ENCODE measurements around the gene ALG12.

Gene ALG12

DNA sequence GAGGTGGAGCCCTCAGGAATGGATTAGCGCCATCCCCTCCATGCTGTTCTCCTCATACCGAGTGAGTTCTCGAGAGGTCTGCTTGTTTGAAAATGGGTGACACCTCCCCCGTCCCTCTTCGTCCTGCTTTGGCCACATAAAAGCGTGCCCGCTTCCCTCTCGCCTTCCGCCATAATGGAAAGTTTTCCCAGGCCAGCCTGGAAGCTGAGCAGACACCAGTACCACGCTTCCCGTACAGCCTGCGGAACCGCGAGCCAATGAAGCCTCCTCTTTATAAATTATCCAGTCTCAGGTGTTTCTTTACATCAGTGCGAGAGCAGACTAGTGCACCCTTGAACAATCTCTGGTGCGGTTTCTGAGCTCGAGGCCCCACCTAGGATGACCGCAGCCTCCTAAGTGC is 12.8 kb downstream of the ALG12 start:
- Histone ChIP-seq H3K36me3 (ENCODE audit: control insufficient read depth in 5 of 5, insufficient read depth in 5 of 5, low read length in 5 of 5) (peaks cover 0 to 94% (median 70%) of the 10 kb centered on the region in 5 donors), H3K27me3 (ENCODE audit: control insufficient read depth in 5 of 5, insufficient read depth in 4 of 5, low read length in 5 of 5) (no peaks in the 10 kb centered on the region), H3K4me3 (ENCODE audit: low read depth in 1 of 5, low read length in 5 of 5) (no peak overlapping the region), H3K27ac (ENCODE audit: low read depth, low read length) (no peak overlapping the region), H3K9ac (ENCODE audit: low read length in 5 of 5) (peak overlapping the region in 1 of 5 donors; percentile 38), H3K9me3 (ENCODE audit: control insufficient read depth in 5 of 5, low read length in 5 of 5) (peaks cover 0 to 6% (median 0%) of the 10 kb centered on the region in 5 donors), H3K4me1 (ENCODE audit: control insufficient read depth in 5 of 5, insufficient read depth in 5 of 5, low read length in 5 of 5) (peaks cover 0 to 1% (median 0%) of the 10 kb centered on the region in 5 donors)

DNA sequence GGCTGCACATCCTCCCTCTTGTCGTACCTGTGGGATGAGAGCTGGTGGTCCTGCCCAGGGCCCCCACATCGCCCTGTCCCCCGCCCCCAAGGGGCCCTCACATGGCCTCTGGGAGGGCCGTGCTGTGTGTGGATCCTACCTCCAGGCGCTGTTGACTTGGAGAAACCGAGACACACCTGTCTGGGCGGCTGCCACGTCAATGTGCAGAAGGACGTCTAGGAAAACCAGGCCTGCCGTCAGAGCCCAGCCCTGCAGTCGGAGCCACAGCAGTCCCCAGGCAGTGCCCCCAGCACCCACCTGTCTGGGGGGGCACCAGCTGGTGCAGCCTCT is 14.2 kb downstream of the ALG12 start:
- no peak overlapping the region for H3K9ac ChIP-seq (ENCODE audit: low read length in 5 of 5)
- peaks cover 0 to 1% (median 0%) of the 10 kb centered on the region in 5 donors for H3K4me1 ChIP-seq (ENCODE audit: control insufficient read depth in 5 of 5, insufficient read depth in 5 of 5, low read length in 5 of 5)
- H3K4me3 ChIP-seq (ENCODE audit: low read depth in 1 of 5, low read length in 5 of 5), result no peak overlapping the region
- H3K9me3 ChIP-seq (ENCODE audit: control insufficient read depth in 5 of 5, low read length in 5 of 5), result peaks cover 0 to 6% (median 0%) of the 10 kb centered on the region in 5 donors
- H3K27me3 ChIP-seq (ENCODE audit: control insufficient read depth in 5 of 5, insufficient read depth in 4 of 5, low read length in 5 of 5), result no peaks in the 10 kb centered on the region
- peaks cover 0 to 88% (median 62%) of the 10 kb centered on the region in 5 donors for H3K36me3 ChIP-seq (ENCODE audit: control insufficient read depth in 5 of 5, insufficient read depth in 5 of 5, low read length in 5 of 5)
- no peak overlapping the region for H3K27ac ChIP-seq (ENCODE audit: low read depth, low read length)

DNA sequence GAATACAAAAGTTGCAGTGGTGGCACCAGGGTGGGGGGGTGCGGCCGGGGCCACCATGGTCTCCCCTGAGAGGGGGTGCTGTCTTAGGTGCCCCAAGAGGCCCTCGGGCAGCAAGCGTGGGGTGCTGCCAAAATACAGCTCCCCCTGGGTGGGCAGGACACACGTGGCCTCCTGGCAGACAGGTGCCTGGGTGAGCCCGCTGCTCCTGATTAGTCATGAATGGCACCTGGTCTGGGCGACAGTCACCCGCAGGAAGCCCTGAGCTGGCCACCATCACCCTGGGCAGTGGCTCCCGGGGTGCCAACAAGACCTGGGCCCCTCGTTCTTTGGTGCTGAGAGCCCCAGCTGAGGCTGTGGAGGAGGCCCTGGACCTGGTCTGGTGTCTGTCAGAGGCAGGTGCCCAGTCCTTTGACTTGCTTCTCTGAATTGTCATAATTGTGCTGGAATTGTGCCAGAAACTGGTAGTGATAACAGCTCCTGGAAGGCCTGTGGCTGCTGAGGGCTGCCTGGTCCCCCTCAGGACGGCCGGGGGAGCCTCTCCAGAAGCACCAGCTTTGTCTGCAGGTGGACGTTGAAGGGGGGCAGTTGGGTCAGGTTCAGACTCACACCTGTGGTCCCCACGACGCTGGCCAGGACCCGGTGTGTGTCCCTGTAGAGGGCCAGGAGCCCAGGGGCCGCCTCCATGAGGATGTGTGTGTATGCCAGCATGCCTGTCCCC is 14.8 kb downstream of the ALG12 start:
- no peaks in the 10 kb centered on the region for H3K27me3 ChIP-seq (ENCODE audit: control insufficient read depth in 5 of 5, insufficient read depth in 4 of 5, low read length in 5 of 5)
- no peak overlapping the region for H3K4me3 ChIP-seq (ENCODE audit: low read depth in 1 of 5, low read length in 5 of 5)
- H3K9me3 ChIP-seq (ENCODE audit: control insufficient read depth in 5 of 5, low read length in 5 of 5), result peaks cover 0 to 6% (median 0%) of the 10 kb centered on the region in 5 donors
- peaks cover 0 to 1% (median 0%) of the 10 kb centered on the region in 5 donors for H3K4me1 ChIP-seq (ENCODE audit: control insufficient read depth in 5 of 5, insufficient read depth in 5 of 5, low read length in 5 of 5)
- H3K9ac ChIP-seq (ENCODE audit: low read length in 5 of 5), result no peak overlapping the region
- peaks cover 0 to 84% (median 60%) of the 10 kb centered on the region in 5 donors for H3K36me3 ChIP-seq (ENCODE audit: control insufficient read depth in 5 of 5, insufficient read depth in 5 of 5, low read length in 5 of 5)
- H3K27ac ChIP-seq (ENCODE audit: low read depth, low read length), result no peak overlapping the region

DNA sequence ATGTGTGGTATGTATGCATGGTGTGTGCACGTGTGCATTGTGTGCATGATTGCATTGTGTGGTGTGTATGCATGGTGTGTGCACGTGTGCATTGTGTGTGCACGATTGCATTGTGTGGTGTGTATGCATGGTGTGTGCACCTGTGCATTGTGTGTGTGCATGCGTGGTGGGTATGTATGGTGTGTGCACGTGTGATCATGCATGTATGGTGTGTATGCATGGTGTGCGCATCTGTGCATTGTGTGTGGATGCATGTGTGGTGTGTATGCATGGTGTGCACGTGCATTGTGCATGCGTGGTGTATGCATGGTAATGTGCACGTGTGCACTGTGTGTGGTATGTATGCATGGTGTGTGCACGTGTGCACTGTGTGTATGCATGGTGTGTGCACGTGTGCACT is 16.8 kb downstream of the ALG12 start:
- Histone ChIP-seq H3K4me3 (ENCODE audit: low read depth in 1 of 5, low read length in 5 of 5) (no peak overlapping the region), H3K36me3 (ENCODE audit: control insufficient read depth in 5 of 5, insufficient read depth in 5 of 5, low read length in 5 of 5) (peaks cover 0 to 65% (median 47%) of the 10 kb centered on the region in 5 donors), H3K9me3 (ENCODE audit: control insufficient read depth in 5 of 5, low read length in 5 of 5) (peaks cover 0 to 12% (median 0%) of the 10 kb centered on the region in 5 donors), H3K27ac (ENCODE audit: low read depth, low read length) (no peak overlapping the region), H3K27me3 (ENCODE audit: control insufficient read depth in 5 of 5, insufficient read depth in 4 of 5, low read length in 5 of 5) (no peaks in the 10 kb centered on the region), H3K4me1 (ENCODE audit: control insufficient read depth in 5 of 5, insufficient read depth in 5 of 5, low read length in 5 of 5) (peaks cover 0 to 1% (median 0%) of the 10 kb centered on the region in 5 donors), H3K9ac (ENCODE audit: low read length in 5 of 5) (no peak overlapping the region)

DNA sequence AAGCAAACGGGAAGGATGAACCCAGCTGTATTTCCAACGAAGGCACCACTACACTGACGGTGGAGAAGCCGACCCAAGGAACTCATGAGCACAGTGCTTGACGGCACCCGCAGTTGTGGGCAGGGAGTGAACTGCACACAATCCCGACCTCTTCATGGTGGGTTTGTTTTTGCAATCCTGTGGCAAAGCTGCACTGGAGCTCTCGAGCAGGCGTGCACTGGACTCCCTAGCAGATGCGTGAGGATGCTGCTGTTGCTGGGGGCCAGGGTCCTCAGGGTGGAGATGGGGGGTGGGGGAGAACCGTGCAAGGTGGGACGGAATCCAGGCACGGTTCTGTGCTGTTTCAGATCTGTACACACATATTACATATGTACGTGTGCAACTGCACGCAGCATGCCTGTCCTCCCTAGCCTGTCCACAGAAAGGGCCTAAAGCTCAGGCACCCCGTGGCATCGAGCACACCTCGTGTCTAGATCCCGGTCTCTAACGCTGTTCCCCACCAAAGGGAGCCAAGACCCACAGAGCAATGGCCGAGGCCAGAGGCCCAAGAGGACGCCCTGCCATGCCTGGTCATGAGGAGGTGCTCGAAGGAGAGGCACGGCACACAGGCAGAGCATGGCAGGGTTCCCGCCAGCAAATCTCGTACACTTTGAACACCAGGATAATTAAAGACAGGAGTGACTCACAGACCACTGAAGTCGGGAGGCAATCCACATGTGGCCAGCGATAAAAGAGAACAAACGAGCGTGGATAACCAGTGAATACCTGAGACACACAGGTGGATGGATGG is 17.6 kb downstream of the ALG12 start:
- Histone ChIP-seq H3K9me3 (ENCODE audit: control insufficient read depth in 5 of 5, low read length in 5 of 5) (peaks cover 0 to 12% (median 0%) of the 10 kb centered on the region in 5 donors), H3K27ac (ENCODE audit: low read depth, low read length) (no peak overlapping the region), H3K4me3 (ENCODE audit: low read depth in 1 of 5, low read length in 5 of 5) (no peak overlapping the region), H3K9ac (ENCODE audit: low read length in 5 of 5) (no peak overlapping the region), H3K27me3 (ENCODE audit: control insufficient read depth in 5 of 5, insufficient read depth in 4 of 5, low read length in 5 of 5) (no peaks in the 10 kb centered on the region), H3K36me3 (ENCODE audit: control insufficient read depth in 5 of 5, insufficient read depth in 5 of 5, low read length in 5 of 5) (peaks cover 0 to 57% (median 43%) of the 10 kb centered on the region in 5 donors), H3K4me1 (ENCODE audit: control insufficient read depth in 5 of 5, insufficient read depth in 5 of 5, low read length in 5 of 5) (peaks cover 0 to 1% (median 0%) of the 10 kb centered on the region in 5 donors)

DNA sequence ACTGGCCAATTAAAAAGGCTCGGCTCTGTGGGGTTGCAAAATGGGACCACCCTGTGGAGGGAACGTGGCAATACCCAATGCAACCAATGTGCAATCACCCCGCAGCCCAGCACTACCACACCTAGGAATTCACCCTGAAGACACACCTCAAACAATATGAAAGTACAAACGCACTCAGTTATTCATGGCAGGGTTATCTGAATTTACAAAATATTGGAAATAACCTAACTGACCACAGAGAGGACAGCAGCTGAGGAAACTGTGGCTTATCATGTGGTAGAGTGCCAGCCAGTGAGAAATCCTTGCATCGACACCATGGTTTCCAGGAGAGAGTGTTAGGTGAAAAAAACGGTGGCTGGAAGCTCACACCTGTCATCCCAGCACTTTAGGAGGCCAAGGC is 18.7 kb downstream of the ALG12 start:
- Histone ChIP-seq H3K4me3 (ENCODE audit: low read depth in 1 of 5, low read length in 5 of 5) (no peak overlapping the region), H3K4me1 (ENCODE audit: control insufficient read depth in 5 of 5, insufficient read depth in 5 of 5, low read length in 5 of 5) (no peaks in the 10 kb centered on the region), H3K27ac (ENCODE audit: low read depth, low read length) (no peak overlapping the region), H3K9me3 (ENCODE audit: control insufficient read depth in 5 of 5, low read length in 5 of 5) (peaks cover 0 to 12% (median 2%) of the 10 kb centered on the region in 5 donors), H3K9ac (ENCODE audit: low read length in 5 of 5) (no peak overlapping the region), H3K27me3 (ENCODE audit: control insufficient read depth in 5 of 5, insufficient read depth in 4 of 5, low read length in 5 of 5) (no peaks in the 10 kb centered on the region), H3K36me3 (ENCODE audit: control insufficient read depth in 5 of 5, insufficient read depth in 5 of 5, low read length in 5 of 5) (peaks cover 0 to 47% (median 40%) of the 10 kb centered on the region in 5 donors)

DNA sequence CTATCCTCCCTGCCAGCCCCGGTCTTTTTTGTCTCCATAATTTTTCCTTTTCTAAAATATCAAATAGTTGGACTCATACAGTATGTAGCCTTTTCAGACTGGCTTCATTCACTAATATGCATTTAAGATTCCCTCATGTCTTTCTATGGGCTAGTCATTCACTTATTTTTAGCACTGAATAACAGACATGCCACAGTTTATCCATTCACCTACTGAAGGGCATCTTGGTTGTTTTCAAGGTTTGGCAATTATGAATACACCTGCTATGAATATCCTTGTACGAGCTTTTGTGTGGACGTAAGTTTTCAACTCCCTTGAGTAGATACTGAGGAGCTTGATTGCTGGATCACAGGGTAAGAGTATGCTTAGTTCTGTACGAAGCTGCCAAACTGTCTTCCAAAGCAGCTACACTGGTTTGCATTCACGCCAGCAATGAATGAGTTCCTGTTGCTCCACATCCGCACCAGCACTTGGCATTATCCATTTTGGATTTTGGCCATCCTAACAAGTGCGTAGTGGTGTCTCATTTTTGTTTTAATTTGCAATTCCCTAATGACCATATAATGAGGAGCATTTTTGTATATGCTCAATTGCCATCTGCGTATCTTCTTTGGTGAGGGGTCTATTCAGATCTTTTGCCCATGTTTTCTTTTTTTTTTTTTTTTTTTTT is 21.1 kb downstream of the ALG12 start:
- Histone ChIP-seq H3K36me3 (ENCODE audit: control insufficient read depth in 5 of 5, insufficient read depth in 5 of 5, low read length in 5 of 5) (peaks cover 0 to 29% (median 20%) of the 10 kb centered on the region in 5 donors), H3K27me3 (ENCODE audit: control insufficient read depth in 5 of 5, insufficient read depth in 4 of 5, low read length in 5 of 5) (no peaks in the 10 kb centered on the region), H3K9me3 (ENCODE audit: control insufficient read depth in 5 of 5, low read length in 5 of 5) (peaks cover 0 to 12% (median 6%) of the 10 kb centered on the region in 5 donors), H3K27ac (ENCODE audit: low read depth, low read length) (no peak overlapping the region), H3K4me1 (ENCODE audit: control insufficient read depth in 5 of 5, insufficient read depth in 5 of 5, low read length in 5 of 5) (no peaks in the 10 kb centered on the region), H3K9ac (ENCODE audit: low read length in 5 of 5) (no peak overlapping the region), H3K4me3 (ENCODE audit: low read depth in 1 of 5, low read length in 5 of 5) (no peak overlapping the region)

DNA sequence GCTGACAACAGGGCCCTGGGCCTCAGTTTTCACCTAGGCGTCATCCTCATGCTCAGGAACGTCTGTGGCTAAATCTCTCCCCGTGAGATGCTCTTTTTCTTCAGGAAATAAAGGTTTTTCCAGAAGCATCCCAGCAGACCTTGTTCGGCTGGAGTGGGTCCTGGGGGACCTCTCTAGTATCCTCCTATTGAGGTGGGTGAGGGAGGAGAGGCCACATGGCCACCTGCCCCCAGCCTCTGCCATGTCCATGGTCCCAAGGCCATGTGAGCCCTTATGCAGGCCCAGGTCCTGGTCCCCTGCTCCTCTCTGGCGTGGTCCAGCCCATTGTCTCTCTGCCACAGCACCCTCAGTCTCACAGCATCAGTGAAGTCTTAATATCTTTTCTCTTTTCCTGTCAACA is 22.0 kb downstream of the ALG12 start:
- Histone ChIP-seq H3K27me3 (ENCODE audit: control insufficient read depth in 5 of 5, insufficient read depth in 4 of 5, low read length in 5 of 5) (no peaks in the 10 kb centered on the region), H3K4me3 (ENCODE audit: low read depth in 1 of 5, low read length in 5 of 5) (no peak overlapping the region), H3K27ac (ENCODE audit: low read depth, low read length) (no peak overlapping the region), H3K4me1 (ENCODE audit: control insufficient read depth in 5 of 5, insufficient read depth in 5 of 5, low read length in 5 of 5) (no peaks in the 10 kb centered on the region), H3K36me3 (ENCODE audit: control insufficient read depth in 5 of 5, insufficient read depth in 5 of 5, low read length in 5 of 5) (peaks cover 2 to 20% (median 11%) of the 10 kb centered on the region in 5 donors), H3K9ac (ENCODE audit: low read length in 5 of 5) (no peak overlapping the region), H3K9me3 (ENCODE audit: control insufficient read depth in 5 of 5, low read length in 5 of 5) (peaks cover 0 to 8% (median 6%) of the 10 kb centered on the region in 5 donors)

DNA sequence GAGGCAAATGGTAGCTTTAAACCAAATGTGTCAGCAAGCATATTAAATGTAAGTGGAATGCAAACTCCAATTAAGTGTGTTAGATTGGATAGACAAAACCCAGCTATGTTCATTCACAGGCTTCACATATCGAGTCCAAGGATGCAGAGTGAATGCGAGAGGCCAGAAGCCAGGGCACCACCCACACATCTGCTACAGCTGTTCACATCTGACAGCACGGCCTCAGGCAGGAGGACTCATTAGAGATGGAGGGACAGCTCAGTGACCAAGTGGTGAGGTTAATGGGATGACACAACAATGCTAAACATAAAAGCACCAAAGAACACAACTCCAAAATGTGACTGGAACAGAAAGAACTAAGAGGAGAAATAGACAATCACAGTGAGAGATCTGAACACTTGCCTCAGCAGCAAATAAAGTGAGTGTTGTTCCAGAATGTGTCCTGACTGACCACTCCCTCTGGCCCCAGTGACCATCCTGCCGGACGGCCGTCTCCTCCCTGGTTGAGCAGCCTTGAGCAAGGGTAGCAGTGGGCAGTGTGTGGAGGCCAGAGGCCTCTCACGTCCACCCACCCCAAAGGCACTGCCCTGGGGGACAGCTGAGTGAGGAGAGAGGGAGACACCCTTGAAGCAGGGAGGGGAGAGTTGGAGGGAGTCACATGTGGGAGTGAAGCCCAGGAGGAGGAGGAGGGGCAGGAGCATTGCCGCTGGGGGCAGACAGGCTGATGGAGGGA is 23.8 kb downstream of the ALG12 start:
- H3K4me1 ChIP-seq (ENCODE audit: control insufficient read depth in 5 of 5, insufficient read depth in 5 of 5, low read length in 5 of 5), result no peaks in the 10 kb centered on the region
- no peaks in the 10 kb centered on the region for H3K27me3 ChIP-seq (ENCODE audit: control insufficient read depth in 5 of 5, insufficient read depth in 4 of 5, low read length in 5 of 5)
- H3K27ac ChIP-seq (ENCODE audit: low read depth, low read length), result no peak overlapping the region
- no peak overlapping the region for H3K9ac ChIP-seq (ENCODE audit: low read length in 5 of 5)
- H3K4me3 ChIP-seq (ENCODE audit: low read depth in 1 of 5, low read length in 5 of 5), result no peak overlapping the region
- H3K9me3 ChIP-seq (ENCODE audit: control insufficient read depth in 5 of 5, low read length in 5 of 5), result peaks cover 0 to 11% (median 6%) of the 10 kb centered on the region in 5 donors
- peaks cover 0 to 9% (median 5%) of the 10 kb centered on the region in 5 donors for H3K36me3 ChIP-seq (ENCODE audit: control insufficient read depth in 5 of 5, insufficient read depth in 5 of 5, low read length in 5 of 5)

Measured in subcutaneous abdominal adipose tissue (tissue), 5 donors.